SK-MEL-5 (cell line): ENCODE measurements around the gene UBR3. TPM values are rescaled to one million over a fixed set of nuclear protein-coding genes. Genes with fewer than 3 reads are reported as not detected.

Experiments
- DNase-seq: peaks from one replicate; pipeline ENCODE4 v3.0.0-alpha.2; 2016; ENCODE audit warnings: low read depth, low spot score
- in situ Hi-C: cut with HindIII; loops from 2 replicates; pipeline ENCODE4 v1.10.0; 2016; ENCODE audit warnings: low sequenced_read_pairs, high pct_unique_total_duplicates, low pct_unique_long_range_greater_than_20kb
- total RNA-seq: library from RNA; depleted of rRNA; stranded (reverse); fragments of >200 nt; shearing (Covaris generic); gene quantifications from 2 replicates; pipeline ENCODE4 v1.2.3, GENCODE V29; 2014

UBR3 gene
- total RNA-seq, 1 experiment from 2014 or later: 14.7 TPM

DNA sequence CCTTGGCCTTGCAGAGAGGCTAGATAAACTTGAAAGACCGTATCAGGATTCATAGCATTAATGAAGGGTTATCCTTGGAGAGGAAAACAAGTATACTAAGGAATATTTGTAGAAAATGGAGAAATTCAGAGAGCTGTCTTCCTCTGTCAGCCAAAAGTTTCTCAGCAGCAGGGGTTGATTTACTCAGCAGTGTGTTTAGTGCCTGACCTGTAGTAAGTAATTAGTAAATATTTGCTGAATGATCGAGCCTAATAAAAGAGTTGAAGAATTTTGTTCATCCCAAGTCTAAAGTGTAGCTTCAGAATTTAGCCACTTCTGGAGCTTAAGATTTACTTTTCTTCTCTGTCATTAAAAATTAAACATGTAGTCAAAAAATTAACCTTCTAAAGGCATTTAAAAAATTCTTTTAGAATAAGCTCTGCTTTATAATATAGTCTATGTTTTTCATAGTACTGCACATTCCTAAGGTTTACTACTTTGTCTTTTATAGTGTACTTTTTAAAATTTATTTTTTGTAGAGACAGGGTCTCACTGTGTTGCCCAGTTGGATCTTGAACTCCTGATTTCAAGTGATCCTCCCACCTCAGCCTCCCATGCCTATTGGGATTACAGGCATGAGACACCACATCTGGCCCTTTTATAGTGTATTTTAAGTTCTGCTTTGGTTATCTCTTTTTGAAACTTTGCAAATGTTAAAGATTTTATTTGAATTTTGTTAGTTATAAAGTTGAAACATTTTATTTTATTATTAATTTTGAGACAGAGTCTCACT, 212.3 kb downstream of the UBR3 start:
- in situ Hi-C loops: no loop called here
- DNase-seq: no peak

GRCh38 chr2:170044751-170045478, 217.7 kb downstream of the UBR3 start:
- no peak for DNase-seq

DNA sequence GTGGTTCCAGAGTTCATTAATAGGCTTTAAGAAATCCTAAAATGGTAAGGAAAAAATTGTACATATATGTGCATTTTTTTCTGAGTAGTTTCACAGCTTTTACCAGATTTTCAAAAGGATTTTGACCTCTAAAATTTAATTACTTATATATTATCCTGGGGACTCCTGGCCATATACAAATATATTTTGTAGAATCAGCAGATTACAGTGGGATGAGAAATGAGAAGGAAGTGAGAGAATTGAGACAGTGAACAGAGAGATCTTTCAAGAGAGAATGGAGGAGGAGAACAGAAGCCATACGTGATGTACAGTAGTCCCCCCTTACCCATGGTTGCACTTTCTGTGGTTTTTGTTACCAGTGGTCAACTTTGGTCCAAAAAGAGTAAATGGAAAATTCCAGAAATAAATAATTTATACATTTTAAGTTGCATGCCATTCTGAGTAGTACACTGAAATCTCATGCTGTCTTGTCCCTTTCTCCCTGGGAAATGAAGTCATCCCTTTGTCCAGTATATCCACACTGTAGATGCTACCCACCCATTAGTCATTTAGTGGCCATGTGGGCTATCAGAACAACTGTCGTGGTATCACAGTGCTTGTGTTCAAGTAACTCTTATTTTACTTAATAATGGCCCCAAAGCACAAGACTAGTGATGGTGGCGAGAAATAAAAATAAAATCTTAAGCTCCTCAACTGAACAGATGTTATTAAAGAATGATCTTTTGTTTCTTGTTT, 220.2 kb downstream of the UBR3 start:
- no peak for DNase-seq
- in situ Hi-C loops: no loop called here

More at GRCh38 chr2:170044751-170045478, 217.7 kb downstream of the UBR3 start:
- in situ Hi-C loops: no loop called here

DNA sequence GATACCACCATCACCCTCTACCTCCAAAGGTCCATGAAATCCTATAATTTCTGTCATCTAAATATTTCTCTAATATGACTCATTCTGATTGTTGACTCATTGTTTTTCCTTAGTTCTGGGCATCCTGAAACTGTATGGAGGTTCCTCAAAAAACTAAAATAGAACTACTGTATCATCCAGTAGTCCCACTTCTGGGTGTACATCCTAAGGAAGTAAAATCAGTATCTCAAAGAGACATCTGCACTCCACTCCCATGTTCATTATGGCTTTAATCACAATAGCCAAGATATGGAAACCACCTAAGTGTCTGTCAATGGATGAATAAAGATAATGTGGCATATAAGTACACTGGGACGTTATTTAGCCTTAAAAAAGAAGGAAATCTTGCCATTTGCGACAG, 224.9 kb downstream of the UBR3 start:
- DNase-seq: no peak
- in situ Hi-C loops: no loop called here

DNA sequence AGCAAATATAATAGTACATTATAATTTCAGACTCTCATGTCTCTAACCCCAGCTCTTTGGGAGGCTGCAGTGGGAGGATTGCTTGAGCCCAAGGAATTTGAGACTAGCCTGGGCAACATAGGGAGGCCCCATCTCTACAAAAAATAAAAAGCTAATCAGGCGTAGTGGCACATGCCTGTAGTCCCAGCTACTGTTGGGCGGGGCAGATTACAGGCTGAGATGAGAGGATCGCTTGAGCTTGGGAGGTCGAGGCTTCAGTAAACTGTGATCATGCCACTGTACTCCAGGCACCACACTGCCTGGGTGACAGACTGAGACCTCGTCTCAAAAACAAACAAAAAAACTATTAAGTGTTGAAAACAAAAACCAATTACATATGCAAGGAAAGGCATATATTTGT, 227.7 kb downstream of the UBR3 start:
- in situ Hi-C loops: no loop called here
- DNase-seq: no peak

DNA sequence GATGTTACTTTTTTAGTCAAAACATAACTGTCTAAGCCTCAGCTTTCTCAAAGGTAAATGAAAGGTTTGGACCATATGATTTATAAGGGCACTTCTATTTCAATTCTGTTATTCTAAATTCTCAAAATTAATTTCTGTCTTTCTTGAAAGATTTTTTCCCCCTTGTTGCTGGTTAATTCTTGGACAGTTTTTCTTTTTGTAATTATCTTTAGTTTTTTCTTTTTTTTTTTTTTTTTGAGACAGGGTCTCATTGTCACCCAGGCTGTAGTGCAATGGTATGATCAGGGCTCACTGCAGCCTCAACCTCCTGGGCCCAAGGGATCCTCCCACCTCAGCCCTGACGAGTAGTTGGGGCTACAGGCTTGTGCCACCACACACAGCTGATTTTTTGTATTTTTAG, 229.6 kb downstream of the UBR3 start:
- no peak for DNase-seq
- in situ Hi-C loops: no loop called here

- in situ Hi-C loops: no loop called here
- DNase-seq: no peak
These were observed 236.4 kb downstream of the UBR3 start for GRCh38 chr2:170063456-170064235.

DNA sequence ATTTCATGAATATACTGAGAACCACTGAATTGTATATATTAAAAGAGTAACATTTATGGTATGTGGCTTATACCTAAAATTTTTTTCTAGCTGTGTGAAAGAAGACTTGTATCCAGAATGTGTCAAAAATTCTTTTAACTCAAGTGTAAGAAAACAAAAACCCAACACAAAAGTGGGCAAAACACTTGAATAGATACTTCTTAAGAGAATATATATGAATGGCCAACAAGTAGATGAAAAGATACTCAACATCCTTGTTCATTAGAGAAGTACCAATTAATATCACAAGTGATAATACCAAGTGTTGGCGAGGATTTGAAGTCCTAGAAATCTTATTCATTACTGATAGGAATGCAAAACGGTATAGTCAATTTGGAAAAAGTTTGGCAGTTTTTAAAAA, 243.5 kb downstream of the UBR3 start:
- in situ Hi-C loops: no loop called here
- DNase-seq: no peak

- peak; percentile 79 for DNase-seq
- in situ Hi-C loops: no loop called here
These were observed 246.0 kb downstream of the UBR3 start for GRCh38 chr2:170073288-170073687.

- in situ Hi-C loops: no loop called here
- DNase-seq: no peak
These were observed 248.9 kb downstream of the UBR3 start for GRCh38 chr2:170076189-170076588.

- in situ Hi-C loops: no loop called here
- no peak for DNase-seq
These were observed 250.7 kb downstream of the UBR3 start for GRCh38 chr2:170077830-170078569.

DNA sequence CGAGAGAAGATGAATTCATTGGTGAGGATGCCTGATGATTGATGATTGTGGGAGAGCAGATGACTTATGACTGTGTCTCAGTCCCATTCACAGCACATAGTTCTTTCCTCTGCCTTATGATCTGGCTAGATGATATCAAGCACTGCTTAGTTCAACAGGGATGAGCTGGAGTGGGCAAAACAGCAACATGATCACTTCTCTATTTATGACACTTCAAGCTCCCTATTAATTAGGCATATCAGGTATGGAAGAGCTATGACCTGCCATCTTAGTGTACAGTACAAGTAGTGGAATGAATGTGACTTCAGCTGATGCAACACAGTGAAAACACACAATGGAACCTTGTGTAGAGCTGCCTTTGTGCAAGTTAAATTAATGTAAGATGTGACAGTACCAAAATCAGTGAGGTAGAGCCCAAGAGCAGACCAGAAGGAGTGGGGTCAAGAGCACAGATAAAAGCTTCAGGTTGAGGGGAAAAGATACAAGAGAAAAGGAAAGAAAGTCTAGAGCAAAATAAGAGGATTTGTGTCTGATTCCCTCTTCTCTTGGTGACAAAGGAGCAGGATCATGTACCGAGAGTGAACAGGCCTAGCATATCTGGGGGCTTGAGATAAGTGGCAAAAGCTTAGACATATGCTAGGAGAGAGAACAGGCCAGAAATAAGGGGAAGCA, 257.7 kb downstream of the UBR3 start:
- peak; percentile 9 for DNase-seq

DNA sequence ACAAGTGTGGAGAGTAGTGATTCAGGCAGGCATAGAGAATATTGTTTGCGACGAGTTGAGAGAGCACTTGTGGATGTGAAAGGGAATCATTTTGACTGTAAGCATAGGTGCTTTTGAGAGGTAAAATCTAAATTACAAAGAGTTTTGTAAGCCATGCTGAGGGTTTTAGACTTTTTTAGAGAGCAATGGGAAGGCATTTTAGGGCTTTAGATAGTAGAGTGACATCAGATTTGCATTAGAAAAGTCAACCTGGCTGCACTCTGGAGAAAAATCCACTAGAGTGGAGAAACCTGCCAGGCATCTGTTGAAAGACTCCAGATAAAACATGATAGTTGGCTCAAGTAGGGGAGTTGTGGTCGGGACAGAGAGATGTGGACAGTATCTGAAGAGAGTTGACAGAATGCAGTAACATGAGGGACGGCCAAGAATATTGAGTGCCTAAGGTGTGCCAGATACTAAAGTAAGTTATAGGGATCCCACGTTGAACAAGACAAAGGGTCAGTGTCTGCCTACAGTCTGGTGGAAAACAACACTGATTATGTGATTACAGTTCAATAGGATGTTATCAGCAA, 258.9 kb downstream of the UBR3 start:
- in situ Hi-C loops: no loop called here
- DNase-seq: no peak

More for the DNA sequence above, 257.7 kb downstream of the UBR3 start:
- in situ Hi-C loops: no loop called here

GRCh38 chr2:170086751-170087412, 259.6 kb downstream of the UBR3 start:
- DNase-seq: no peak
- in situ Hi-C loops: no loop called here

GRCh38 chr2:170087413-170087793, 260.1 kb downstream of the UBR3 start:
- DNase-seq: no peak
- in situ Hi-C loops: no loop called here

DNA sequence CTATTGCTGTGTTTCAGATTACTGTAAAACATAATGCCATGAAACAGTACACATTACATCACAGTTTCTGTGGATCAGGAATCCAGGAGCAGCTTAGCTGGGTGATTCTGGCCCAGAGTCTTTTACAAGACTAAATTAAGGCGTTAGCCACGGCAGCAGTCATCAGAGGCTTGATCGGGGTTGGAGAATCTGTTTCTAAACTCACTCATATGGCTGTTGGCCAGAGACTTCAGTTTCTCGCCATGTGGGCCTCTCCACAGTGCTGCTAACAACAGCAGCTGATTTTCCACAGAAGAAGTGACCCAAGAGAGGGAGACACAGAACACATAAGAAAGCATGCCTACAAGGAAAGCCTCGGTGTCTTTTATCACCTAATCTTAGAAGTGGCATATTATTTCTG, 261.5 kb downstream of the UBR3 start:
- DNase-seq: no peak
- in situ Hi-C loops: no loop called here
